DOHH2 (cell line): ENCODE results near the gene DIP2B.

Experiments
- H3F3A ChIP-seq: fragments of 200-600 bp; sonication (generic), shearing (Covaris generic); 2 replicates; pipeline ENCODE4 v1.6.0; 2016; ENCODE audit warnings: antibody characterized with exemption, mild to moderate bottlenecking; ENCODE audit not compliant: control insufficient read depth, insufficient read depth
- H3K27ac ChIP-seq: fragments of 200-600 bp; sonication (generic); 2 replicates; pipeline ENCODE4 v1.5.1; 2014; ENCODE audit warnings: low read depth, mild to moderate bottlenecking, low read length, moderate library complexity
- H3K27me3 ChIP-seq: fragments of 200-600 bp; sonication (generic); 2 replicates; pipeline ENCODE4 v1.6.1; 2014; ENCODE audit warnings: mild to moderate bottlenecking, low read length, mixed read lengths; ENCODE audit not compliant: control insufficient read depth
- H3K36me3 ChIP-seq: fragments of 200-600 bp; sonication (generic); 2 replicates; pipeline ENCODE4 v1.6.1; 2014; ENCODE audit warnings: mild to moderate bottlenecking, low read length, moderate library complexity, mixed read lengths; ENCODE audit not compliant: control insufficient read depth
- H3K4me1 ChIP-seq: fragments of 200-600 bp; sonication (generic); 2 replicates; pipeline ENCODE4 v1.6.1; 2014; ENCODE audit warnings: mild to moderate bottlenecking, low read length, mixed read lengths; ENCODE audit not compliant: control insufficient read depth
- H3K4me2 ChIP-seq: fragments of 200-600 bp; sonication (generic); 2 replicates; pipeline ENCODE4 v1.6.0; 2014; ENCODE audit warnings: mild to moderate bottlenecking, low read length, moderate library complexity
- H3K4me3 ChIP-seq: fragments of 200-600 bp; sonication (generic); 2 replicates; pipeline ENCODE4 v1.5.1; 2014; ENCODE audit warnings: mild to moderate bottlenecking, low read length, mixed read lengths
- H3K79me2 ChIP-seq: fragments of 200-600 bp; sonication (generic); 2 replicates; pipeline ENCODE4 v1.6.1; 2014; ENCODE audit warnings: mild to moderate bottlenecking, low read length, mixed read lengths; ENCODE audit not compliant: control insufficient read depth
- H3K9me2 ChIP-seq: fragments of 200-600 bp; sonication (generic); replicated peaks from 2 replicates; pipeline ENCODE4 v1.6.1; 2014; ENCODE audit warnings: mild to moderate bottlenecking, low read length, mixed read lengths; ENCODE audit not compliant: control insufficient read depth
- H3K9me3 ChIP-seq: fragments of 200-600 bp; sonication (generic); 2 replicates; pipeline ENCODE4 v1.6.1; 2014; ENCODE audit warnings: antibody characterized with exemption, low read length, mixed read lengths; ENCODE audit not compliant: control insufficient read depth, insufficient read depth
- H4K20me1 ChIP-seq: fragments of 200-600 bp; sonication (generic); 2 replicates; pipeline ENCODE4 v1.6.0; 2014; ENCODE audit warnings: low read depth, mild to moderate bottlenecking, antibody characterized with exemption, low read length, moderate library complexity; ENCODE audit not compliant: control insufficient read depth, insufficient read depth
- CTCF ChIP-seq: fragments of 200-600 bp; sonication (generic); IDR thresholded peaks from one replicate; pipeline ENCODE4 v1.5.1; 2014; ENCODE audit warnings: antibody characterized with exemption, mild to moderate bottlenecking, low read depth, low read length; ENCODE audit not compliant: poor library complexity, severe bottlenecking
- EZH2phosphoT487 ChIP-seq: fragments of 200-600 bp; sonication (generic); IDR thresholded peaks from 2 replicates; pipeline ENCODE4 v1.6.1; 2017; ENCODE audit warnings: borderline replicate concordance, mild to moderate bottlenecking, antibody characterized with exemption, low read length, moderate library complexity, mixed read lengths

The DIP2B gene

GRCh38 chr12:50739611-50740010 is 234.8 kb downstream of the DIP2B start:
- H3K4me1 ChIP-seq, result no peaks in the 10 kb centered on the region
- H3K9me2 ChIP-seq, result no peaks in the 10 kb centered on the region
- H3F3A ChIP-seq, result no peaks in the 10 kb centered on the region
- no peak for TF ChIP-seq EZH2phosphoT487
- no peak for TF ChIP-seq CTCF
- no peaks in the 10 kb centered on the region for H3K9me3 ChIP-seq
- H3K79me2 ChIP-seq, result no peaks in the 10 kb centered on the region
- no peak overlapping the region for H3K4me2 ChIP-seq
- no peak overlapping the region for H3K4me3 ChIP-seq
- H3K36me3 ChIP-seq, result peaks cover 18% of the 10 kb centered on the region
- H3K27ac ChIP-seq, result no peak overlapping the region
- H3K27me3 ChIP-seq, result no peaks in the 10 kb centered on the region
- H4K20me1 ChIP-seq, result no peaks in the 10 kb centered on the region

- no peak overlapping the region for H3K4me3 ChIP-seq
- H3K9me2 ChIP-seq, result no peaks in the 10 kb centered on the region
- H3K27ac ChIP-seq, result no peak overlapping the region
- H3K27me3 ChIP-seq, result no peaks in the 10 kb centered on the region
- no peaks in the 10 kb centered on the region for H4K20me1 ChIP-seq
- H3K4me2 ChIP-seq, result no peak overlapping the region
- H3F3A ChIP-seq, result peaks cover 2% of the 10 kb centered on the region; the same call in 1 of the 2 replicates
- H3K9me3 ChIP-seq, result no peaks in the 10 kb centered on the region
- TF ChIP-seq CTCF (no peak), EZH2phosphoT487 (no peak)
- no peaks in the 10 kb centered on the region for H3K4me1 ChIP-seq
- no peaks in the 10 kb centered on the region for H3K79me2 ChIP-seq
- peaks cover 24% of the 10 kb centered on the region for H3K36me3 ChIP-seq
These were observed 235.5 kb downstream of the DIP2B start for GRCh38 chr12:50740307-50740706.

- Histone ChIP-seq H3K4me3 (no peak overlapping the region), H3K36me3 (peaks cover 31% of the 10 kb centered on the region), H3K9me2 (no peaks in the 10 kb centered on the region), H3K79me2 (no peaks in the 10 kb centered on the region), H3K27ac (no peak overlapping the region), H3K4me1 (no peaks in the 10 kb centered on the region), H3K27me3 (no peaks in the 10 kb centered on the region), H4K20me1 (no peaks in the 10 kb centered on the region), H3K9me3 (no peaks in the 10 kb centered on the region), H3K4me2 (no peak overlapping the region), H3F3A (peaks cover 2% of the 10 kb centered on the region; the same call in 1 of the 2 replicates)
- TF ChIP-seq EZH2phosphoT487, result no peak
- TF ChIP-seq CTCF, result no peak
These were observed 238.0 kb downstream of the DIP2B start for GRCh38 chr12:50742776-50743175.
